ENCODE data around the gene ACOX2.

DNA sequence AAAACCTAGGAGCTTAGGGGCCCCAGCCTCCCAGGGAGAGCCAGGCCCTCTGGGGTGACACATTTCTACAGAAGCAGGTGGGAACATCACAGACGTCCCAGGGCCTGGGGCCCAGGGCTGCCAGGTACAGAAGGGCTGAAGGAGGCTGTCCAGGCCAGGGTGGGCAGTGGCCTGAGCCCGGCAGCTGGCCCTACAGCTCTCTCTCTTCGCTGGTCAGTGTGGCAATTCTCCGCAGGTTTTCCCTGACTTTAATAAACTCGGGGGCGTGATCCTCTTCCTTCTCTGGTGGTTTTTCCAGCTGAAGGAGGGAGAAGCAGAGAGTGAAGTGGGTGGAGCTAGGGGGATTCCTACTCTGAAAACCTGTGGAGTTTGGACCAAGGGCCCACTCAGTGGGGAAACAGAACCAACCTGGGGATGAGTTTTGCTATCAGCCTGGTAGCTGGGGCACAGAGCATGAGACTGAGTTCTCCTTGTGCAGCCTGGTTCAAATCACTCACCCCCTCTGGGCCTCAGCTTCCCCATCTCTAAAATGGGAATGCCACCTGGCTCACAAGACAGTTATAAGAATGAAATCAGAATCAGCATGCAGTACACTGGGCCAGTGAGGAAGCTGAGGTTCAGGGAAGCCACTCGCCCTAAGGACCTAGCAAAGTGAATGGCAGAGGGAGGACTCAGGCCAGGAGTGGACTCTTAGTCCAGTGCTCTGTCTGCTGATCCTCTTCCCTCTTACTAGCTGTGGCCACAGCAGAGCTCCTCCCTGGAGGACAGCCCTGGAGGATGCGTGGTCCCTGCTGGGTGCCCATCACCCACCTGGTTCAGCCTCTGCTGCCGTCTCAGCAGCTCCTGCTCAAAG is 29.6 kb upstream of the ACOX2 start:
- no peak for TF ChIP-seq POLR2AphosphoS5 (IDR thresholded peaks at IDR 0.05; ENCODE audit: borderline replicate concordance, low read depth, low read length)
- TF ChIP-seq EZH2 (IDR thresholded peaks at IDR 0.05) = no peak
- TF ChIP-seq FOXP2 (optimal IDR thresholded peaks at IDR 0.05; ENCODE audit: control extremely low read depth, extremely low read length, insufficient read depth) = no peak
